Panc1 (cell line): ENCODE data around the gene GFOD2.

Experiments used
- TCF7L2 ChIP-seq: IDR thresholded peaks from 2 replicates; pipeline ENCODE4 v1.6.1; 2011; ENCODE audit warnings: mild to moderate bottlenecking, low read depth, low read length, inconsistent platforms
- TF ChIP-seq, protein P1 (sequence below): fragments of 450-650 bp; IDR thresholded peaks from 2 replicates; pipeline ENCODE4 v1.5.1; 2017; ENCODE audit warnings: mild to moderate bottlenecking
- TF ChIP-seq, protein P2 (sequence below), 2 experiments: IDR thresholded peaks; 2 replicates each; pipeline ENCODE4 v1.6.1; 2011 to 2012; ENCODE audit warnings: low read depth in 2 of 2, control low read depth in 1 of 2, low read length in 1 of 2, mild to moderate bottlenecking in 1 of 2, moderate library complexity in 1 of 2; ENCODE audit not compliant: insufficient read depth in 1 of 2

DNA sequence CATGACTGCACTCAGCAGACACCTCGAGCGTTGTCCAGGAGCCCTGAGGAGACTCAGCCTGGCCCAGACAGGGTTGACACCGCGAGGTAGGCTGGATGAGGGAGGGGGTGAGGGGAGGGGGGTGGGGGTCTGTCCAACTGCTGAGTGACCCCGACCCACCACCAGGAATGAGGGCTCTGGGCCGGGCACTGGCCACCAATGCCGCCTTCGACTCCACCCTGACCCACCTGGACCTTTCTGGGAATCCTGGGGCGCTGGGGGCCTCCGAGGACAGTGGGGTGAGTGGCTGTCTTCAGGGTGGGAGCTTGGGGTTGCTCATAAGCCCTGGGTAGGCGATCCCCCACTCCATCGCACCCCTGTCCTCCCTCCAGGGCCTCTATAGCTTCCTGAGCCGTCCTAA, 71.4 kb downstream of the GFOD2 start:
- TF ChIP-seq, protein P1, sequence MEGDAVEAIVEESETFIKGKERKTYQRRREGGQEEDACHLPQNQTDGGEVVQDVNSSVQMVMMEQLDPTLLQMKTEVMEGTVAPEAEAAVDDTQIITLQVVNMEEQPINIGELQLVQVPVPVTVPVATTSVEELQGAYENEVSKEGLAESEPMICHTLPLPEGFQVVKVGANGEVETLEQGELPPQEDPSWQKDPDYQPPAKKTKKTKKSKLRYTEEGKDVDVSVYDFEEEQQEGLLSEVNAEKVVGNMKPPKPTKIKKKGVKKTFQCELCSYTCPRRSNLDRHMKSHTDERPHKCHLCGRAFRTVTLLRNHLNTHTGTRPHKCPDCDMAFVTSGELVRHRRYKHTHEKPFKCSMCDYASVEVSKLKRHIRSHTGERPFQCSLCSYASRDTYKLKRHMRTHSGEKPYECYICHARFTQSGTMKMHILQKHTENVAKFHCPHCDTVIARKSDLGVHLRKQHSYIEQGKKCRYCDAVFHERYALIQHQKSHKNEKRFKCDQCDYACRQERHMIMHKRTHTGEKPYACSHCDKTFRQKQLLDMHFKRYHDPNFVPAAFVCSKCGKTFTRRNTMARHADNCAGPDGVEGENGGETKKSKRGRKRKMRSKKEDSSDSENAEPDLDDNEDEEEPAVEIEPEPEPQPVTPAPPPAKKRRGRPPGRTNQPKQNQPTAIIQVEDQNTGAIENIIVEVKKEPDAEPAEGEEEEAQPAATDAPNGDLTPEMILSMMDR: no peak
- TF ChIP-seq, protein P2, sequence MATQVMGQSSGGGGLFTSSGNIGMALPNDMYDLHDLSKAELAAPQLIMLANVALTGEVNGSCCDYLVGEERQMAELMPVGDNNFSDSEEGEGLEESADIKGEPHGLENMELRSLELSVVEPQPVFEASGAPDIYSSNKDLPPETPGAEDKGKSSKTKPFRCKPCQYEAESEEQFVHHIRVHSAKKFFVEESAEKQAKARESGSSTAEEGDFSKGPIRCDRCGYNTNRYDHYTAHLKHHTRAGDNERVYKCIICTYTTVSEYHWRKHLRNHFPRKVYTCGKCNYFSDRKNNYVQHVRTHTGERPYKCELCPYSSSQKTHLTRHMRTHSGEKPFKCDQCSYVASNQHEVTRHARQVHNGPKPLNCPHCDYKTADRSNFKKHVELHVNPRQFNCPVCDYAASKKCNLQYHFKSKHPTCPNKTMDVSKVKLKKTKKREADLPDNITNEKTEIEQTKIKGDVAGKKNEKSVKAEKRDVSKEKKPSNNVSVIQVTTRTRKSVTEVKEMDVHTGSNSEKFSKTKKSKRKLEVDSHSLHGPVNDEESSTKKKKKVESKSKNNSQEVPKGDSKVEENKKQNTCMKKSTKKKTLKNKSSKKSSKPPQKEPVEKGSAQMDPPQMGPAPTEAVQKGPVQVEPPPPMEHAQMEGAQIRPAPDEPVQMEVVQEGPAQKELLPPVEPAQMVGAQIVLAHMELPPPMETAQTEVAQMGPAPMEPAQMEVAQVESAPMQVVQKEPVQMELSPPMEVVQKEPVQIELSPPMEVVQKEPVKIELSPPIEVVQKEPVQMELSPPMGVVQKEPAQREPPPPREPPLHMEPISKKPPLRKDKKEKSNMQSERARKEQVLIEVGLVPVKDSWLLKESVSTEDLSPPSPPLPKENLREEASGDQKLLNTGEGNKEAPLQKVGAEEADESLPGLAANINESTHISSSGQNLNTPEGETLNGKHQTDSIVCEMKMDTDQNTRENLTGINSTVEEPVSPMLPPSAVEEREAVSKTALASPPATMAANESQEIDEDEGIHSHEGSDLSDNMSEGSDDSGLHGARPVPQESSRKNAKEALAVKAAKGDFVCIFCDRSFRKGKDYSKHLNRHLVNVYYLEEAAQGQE (IDR thresholded peaks at IDR 0.05; ENCODE audit: insufficient read depth in 1 of 2, low read depth in 2 of 2, low read length in 1 of 2): no peak
- no peak for TF ChIP-seq TCF7L2
